GM18519 (cell line): Measurements from ENCODE around the gene UGT1A4.
"Not testable (repeated sequence)": the region's sequence is repeated elsewhere in the genome, so short reads cannot be mapped to it uniquely, and the experiment has no call there.

ENCODE experiments used
- ATAC-seq: cut with Tn5 transposase; IDR thresholded peaks from one replicate; pipeline ENCODE4 v1.9.1; 2021; ENCODE audit warnings: mild to moderate bottlenecking, moderate library complexity; ENCODE audit not compliant: unreplicated experiment, low FRiP score

The UGT1A4 gene

DNA sequence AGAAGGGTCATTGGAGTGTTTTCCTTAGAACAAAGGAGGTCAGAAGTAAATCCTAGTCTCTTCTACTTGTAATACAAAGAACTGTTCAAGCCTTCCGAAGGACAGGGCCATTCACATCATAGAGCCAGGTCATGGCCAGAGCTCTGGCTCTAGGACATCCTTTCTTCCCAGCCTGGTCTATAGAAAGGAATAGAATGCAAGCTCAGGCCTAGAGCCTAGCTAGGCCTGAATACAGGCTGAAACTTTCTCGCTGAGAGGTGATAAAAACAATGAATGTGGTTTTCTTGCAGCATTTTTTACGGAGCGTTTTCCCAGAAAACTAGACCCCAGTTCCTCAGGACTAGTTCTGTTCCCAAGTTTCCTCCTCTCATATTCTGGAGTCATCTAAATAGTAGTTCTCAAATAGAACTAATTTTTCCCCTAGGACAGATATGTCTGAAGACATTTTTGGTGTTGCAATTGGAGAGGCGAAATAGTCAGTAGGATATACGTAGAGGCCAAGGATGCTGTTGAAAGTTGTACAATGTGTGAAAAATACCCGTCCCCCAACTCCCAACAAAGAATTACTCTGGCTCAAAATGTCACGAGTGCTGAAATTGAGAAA, 19.0 kb upstream of the UGT1A4 start:
- no peak for ATAC-seq

GRCh38 chr2:233700028-233700635, 18.4 kb upstream of the UGT1A4 start:
- ATAC-seq, result no peak

GRCh38 chr2:233700842-233701241, 17.7 kb upstream of the UGT1A4 start:
- ATAC-seq, result not testable (repeated sequence)

DNA sequence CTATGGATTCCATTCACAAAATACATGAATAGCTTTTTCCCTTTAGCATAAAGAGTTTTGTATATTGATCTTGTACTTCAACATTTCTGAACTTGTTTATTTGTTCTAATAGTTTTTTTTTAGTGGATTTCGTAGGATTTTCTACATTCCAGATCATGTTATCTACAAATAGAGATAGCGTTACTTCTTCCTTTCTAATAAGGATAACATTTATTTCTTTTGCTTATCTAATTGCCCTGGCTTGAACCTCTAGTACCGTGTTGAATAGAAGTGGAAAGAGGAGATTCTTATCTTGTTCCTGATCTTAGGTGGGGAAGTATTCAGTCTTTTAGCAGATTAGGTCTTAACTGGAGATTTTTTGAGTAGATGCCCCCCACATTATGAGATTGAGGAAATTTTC, 16.3 kb upstream of the UGT1A4 start:
- ATAC-seq, result no peak

DNA sequence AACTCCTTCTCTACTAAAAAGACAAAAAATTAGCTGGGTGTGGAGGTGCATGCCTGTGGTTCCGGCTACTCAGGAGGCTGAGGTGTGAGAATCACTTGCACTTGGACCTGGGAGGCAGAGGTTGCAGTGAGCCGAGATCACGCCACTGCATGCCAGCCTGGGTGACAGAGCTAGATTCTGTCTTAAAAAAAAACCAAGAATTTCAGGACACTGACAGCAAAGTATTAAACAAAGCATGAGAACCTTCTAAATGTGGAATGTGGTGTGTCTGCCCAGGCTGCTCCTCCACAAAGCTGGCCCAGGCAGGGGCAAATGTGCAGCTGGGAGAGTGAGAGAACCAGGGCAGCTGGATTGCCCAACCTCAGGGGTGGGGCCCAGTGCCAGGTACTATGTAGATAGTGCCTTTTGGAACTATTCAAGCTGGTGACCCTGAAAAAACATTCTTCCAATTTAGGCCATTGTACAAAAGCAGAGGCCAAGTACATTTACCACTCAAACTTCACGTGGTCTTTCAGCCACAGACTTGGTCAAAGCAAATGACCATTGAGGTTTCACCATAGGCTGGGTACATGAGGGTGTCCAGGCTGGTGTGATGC, 12.5 kb upstream of the UGT1A4 start:
- no peak for ATAC-seq

GRCh38 chr2:233706720-233707119, 11.8 kb upstream of the UGT1A4 start:
- no peak for ATAC-seq

GRCh38 chr2:233707940-233708644, 10.4 kb upstream of the UGT1A4 start:
- no peak for ATAC-seq

GRCh38 chr2:233708942-233709341, 9.6 kb upstream of the UGT1A4 start:
- ATAC-seq, result no peak

DNA sequence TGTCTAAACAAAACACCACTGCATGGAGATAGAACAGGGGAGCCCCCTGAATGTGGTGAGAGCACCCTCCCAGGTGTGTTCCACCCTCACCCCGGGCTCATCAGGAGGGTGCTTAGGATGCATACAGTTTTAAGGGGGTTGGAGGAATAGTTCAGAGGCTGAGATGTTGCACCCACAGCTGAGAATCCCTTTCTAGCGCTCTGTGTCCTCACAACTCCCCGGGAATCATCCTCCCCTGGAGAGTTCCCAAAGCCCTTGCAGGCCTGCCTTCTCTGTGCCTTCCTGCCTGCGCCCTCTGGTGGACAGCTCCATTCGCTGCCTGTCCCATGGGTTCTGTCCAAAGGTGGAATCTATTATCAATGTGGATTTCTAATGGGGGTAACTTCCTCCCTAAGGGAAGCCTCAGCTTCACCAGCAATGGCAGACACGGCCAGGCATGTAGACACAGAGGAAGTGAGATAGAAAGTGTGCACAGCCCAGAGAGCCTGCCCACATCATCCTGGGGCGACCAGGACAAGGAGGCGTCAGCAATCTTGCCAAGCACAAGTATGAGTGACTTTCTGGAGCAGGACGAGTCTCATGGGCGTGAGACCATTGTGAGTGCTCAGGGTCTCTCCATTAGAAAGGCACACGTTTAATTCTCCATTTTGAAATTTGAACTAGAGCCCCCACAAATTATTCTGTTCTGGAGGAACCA, 7.1 kb upstream of the UGT1A4 start:
- no peak for ATAC-seq

- ATAC-seq, result no peak
Measured at GRCh38 chr2:233712611-233713261, 5.8 kb upstream of the UGT1A4 start, which contains the start of gene UGT1A5. Gene UGT1A5 (plus strand): TSS chr2:233712907. CDS start chr2:233712992, 85 bp downstream.

- no peak for ATAC-seq
Measured at GRCh38 chr2:233713262-233713615, 5.3 kb upstream of the UGT1A4 start.

GRCh38 chr2:233714121-233714520, 4.4 kb upstream of the UGT1A4 start:
- no peak for ATAC-seq

DNA sequence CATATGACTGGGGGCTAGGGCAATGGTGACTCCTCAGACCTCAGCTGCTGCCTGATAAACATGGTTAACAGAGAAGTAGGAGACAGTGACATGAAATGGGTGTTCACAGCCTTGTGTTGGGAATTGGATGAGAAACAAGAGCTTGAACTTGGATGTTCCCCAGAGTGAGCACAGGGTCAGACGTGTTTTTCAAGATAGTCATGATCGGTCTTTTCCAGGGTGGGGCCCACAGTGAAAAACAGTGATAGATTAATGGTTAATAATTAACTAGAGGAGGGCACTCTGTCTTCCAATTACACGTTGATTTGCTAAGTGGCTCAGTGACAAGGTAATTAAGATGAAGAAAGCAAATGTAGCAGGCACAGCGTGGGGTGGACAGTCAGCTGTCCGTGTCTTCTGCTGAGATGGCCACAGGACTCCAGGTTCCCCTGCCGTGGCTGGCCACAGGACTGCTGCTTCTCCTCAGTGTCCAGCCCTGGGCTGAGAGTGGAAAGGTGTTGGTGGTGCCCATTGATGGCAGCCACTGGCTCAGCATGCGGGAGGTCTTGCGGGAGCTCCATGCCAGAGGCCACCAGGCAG, 10.3 kb downstream of the UGT1A4 start, which contains the start of gene UGT1A3:
Gene UGT1A3 (plus strand): TSS at position 320 of the 579 bp plus-strand sequence. CDS start 85 bp downstream, at position 405.
- no peak for ATAC-seq

GRCh38 chr2:233736868-233737653, 18.5 kb downstream of the UGT1A4 start:
- not testable (repeated sequence) for ATAC-seq

DNA sequence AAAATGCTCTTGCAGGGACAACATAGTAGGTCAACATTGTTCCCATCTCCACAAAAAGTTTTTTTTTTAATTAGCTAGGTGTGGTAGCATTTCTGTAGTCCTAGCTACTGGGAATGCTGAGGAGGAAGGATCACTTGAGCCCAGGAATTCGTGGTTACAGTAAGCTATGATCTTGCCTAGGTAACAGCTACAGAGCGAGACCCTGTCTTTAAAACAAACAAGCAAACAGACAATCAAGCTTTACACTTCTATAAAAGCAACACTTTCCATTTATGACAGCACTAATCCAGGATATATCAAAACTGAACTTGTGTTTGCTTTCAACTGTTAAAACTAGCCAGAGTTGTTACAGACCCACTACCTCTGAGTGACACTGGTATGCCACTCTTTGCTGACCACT, 22.3 kb downstream of the UGT1A4 start:
- ATAC-seq, result no peak

GRCh38 chr2:233743464-233744259, 25.1 kb downstream of the UGT1A4 start:
- no peak for ATAC-seq

- ATAC-seq, result no peak
Measured at GRCh38 chr2:233745073-233745755, 26.7 kb downstream of the UGT1A4 start.

DNA sequence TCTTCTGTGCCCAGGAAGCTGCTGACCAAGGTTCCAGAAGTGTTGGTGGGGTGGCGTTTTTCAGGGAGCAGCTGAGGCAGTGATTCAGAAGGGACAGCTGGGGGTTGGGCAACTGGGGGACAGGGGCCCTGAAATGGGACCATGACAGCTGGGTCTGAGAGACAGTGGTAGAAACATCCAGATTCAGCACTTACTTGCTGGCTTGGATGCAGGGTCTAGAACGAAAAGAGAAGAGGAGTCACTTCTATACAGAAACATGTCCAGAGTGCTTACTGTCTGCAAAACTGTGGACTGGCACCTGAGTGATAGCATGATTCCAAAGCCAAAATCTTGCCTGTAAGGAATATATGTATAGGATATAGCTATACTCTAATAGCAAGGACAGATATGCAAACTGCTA, 27.3 kb downstream of the UGT1A4 start:
- ATAC-seq, result not testable (repeated sequence)
